Left hindlimb (tissue), 1 donor: ENCODE data around the gene RFC4.

Experiments used
- DNase-seq: peaks from one replicate; pipeline ENCODE4 v3.0.0-alpha.2; 2018

RFC4 gene

DNA sequence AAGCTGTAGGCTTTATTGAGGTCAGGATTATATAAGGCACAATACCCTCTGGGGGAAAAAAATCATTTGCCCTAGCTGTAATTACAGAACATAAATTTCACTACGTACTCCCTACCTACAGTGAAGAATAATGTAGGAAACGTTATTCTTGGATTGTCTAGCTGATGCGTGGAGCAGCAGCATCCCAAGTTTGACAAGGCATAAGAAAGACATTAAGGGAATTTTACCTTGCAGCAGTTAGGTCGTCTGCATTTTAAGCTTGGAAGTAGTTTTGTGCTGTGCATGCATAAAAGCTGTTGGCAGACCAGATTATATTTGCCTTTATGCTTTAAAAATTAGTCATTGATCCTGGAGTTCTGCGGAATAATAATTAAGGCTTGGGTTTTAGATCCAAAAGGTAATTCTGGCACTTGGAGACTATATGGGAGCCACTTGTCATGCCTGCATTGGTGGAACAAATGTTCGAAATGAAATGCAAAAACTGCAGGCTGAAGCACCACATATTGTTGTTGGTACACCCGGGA is 20.7 kb downstream of the RFC4 start:
- DNase-seq = no peak

DNA sequence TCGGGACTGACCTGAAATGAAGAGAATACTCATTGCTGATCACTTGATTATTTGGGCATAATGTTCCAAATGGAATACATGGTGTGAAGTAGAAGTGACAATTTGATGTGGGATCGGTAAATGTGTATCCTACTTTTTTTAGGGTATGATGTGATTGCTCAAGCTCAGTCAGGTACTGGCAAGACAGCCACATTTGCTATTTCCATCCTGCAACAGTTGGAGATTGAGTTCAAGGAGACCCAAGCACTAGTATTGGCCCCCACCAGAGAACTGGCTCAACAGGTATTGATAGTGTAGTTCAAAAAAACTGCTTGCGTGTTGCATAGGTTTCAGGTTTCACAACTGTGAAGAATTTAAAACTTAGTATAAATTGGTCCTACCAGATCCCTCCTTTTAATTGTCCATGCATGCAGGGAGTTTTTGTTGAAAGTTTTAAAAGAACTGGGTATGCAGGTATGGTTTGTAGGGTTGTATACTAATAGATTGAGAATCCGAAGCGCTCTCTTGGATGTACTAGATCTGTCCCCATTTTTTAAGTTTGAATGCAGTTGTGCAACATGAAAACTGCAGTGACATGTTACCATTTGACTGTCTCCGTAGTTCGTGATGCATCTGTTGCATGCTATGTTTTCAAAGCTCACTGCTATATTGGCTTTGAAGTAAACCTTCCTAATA is 21.3 kb downstream of the RFC4 start:
- DNase-seq = no peak

DNA sequence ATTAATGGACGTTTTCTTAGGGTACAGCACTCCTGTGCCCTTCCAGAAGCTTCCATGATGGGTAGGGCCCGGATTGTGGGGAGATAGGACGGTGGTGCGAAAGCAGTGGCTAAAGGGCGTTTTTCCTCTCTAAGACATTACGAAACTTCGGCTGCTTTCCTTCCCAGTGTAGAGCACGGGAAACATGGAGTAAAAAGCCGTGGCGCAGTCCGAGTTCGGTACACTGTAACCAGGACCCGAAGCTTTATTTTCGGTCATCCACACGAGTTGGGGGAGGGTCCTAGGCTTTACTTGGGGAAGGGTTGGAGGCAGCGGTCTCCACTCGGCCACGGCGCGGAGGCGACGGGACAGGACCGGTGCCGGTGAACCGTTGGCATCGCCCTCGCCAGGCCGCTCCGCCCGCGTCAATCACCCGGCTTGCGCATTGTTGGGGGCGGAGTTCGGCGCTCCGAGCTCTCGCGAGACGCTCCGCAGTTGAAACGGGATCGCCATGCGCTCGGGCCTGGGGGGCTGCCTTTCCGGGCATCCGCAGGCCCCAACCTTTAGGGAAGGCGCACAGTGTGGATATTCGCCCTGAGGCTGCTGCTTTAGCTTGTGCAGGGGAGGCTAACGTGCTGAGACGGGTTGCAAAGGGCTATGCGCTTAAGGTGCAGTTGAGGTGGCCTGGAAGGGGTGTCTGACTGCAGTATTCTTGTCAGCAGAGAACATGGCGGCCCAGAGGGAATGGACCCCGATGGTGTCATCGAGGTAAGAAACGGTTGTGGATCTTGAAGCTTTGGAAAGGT is 22.4 kb downstream of the RFC4 start:
- peak; percentile 87 for DNase-seq

GRCh38 chr3:186783058-186783730 is 23.1 kb downstream of the RFC4 start, which contains the start of gene EIF4A2:
Gene EIF4A2, plus strand, starts transcription at chr3:186783577. Its CDS starts 34 bp downstream, at chr3:186783611.
- DNase-seq = peak; percentile 91

DNA sequence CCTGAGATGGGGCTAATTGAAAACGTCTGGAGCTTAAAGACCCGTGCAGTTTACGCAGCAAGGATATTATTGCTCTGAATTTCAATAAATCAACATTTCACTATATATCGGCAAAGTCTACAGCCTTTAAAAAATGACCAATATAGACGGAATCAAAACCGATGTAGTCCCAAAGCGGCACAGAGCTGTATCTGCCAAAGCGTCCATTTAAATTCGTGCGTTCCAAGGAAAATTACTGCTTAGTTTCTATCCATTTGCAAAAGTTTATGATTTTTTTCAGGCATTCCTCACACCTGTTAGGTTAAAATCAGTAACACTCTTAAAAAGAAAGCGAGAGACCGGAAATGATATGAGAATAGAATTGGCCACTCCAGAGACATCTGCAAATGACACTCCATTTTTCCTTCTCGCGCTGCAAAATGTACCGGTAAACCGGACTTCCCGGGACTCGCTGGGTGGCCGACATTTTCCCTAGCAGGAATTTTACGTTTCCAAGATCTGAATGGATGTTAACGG is 23.7 kb downstream of the RFC4 start:
- no peak for DNase-seq

- DNase-seq = no peak
Observed at GRCh38 chr3:186779204-186779603, 27.1 kb downstream of the RFC4 start.

DNA sequence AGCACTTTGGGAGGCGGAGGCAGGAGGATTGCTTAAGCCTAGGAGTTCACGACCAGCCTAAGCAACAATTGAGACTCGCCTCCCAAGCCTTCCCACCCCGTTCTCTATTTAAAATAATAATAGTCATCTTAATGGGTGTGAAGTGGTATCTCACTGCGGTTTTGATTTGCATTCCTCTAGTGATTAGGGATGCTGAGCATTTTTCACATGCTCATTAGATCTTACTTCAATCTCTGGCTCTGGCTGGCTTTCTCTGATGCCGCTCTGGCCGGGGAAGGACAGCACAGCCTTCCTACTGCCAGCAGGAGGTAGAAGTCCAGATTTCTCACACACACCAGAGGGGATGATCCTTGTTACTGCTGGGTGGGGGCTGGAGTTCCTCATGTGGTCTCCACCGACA is 30.3 kb downstream of the RFC4 start:
- no peak for DNase-seq

DNA sequence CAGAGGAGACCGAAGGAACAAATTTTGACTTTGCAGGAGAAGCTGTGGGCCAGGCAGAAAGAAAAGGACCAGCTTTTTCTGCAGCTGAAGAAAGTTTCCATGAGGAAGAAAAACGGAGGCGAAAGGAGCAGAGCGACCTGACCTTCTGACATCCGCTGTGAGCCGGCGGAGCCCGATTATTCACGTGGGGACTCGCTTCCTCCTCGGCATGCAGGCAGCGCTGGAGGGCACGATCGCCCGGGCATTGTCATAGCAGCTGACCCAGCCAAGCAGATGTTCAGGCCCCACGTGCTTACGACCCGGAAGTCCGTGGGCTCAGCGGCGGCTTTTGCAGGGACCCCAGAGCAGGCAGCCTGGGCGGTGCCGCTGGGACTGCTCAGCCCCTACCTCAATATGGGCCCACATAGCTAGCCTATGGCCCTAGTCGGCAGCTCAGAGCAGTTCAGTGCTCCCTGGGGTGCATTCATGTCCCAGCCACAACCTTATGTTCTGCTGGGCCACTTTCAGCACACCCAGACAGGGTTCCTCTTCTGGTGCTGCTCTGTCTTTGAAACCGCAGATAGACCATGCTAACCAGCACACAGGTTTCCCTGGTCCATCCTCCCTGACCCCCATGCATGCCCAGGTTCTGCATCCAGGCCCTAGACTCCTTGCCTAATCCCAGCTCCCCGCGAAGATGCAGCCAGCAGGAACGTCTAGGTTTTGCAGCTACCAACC is 33.4 kb downstream of the RFC4 start:
- DNase-seq = peak; percentile 66

DNA sequence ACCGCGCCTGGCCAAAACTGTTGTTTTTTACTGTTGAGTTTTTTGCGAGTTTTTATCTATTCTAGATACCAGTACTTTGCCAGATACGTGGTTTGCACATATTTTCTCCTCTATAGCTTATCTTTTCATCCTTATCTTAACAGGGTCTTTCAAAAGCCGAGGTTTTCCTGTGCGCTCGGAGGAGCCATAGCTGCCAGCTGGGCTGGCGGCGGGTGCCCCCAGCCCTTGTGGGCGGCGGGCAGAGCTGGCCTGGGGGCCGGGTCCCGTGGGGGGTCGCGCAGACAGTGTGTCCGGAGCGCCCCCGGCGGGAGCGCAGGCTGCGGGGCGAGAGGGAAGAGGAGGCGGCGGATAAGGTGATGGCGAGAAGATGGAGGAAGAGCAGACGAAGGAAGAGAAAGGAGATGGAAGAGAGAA is 34.0 kb downstream of the RFC4 start:
- DNase-seq = no peak

GRCh38 chr3:186760897-186761447 is 45.3 kb downstream of the RFC4 start:
- no peak for DNase-seq

DNA sequence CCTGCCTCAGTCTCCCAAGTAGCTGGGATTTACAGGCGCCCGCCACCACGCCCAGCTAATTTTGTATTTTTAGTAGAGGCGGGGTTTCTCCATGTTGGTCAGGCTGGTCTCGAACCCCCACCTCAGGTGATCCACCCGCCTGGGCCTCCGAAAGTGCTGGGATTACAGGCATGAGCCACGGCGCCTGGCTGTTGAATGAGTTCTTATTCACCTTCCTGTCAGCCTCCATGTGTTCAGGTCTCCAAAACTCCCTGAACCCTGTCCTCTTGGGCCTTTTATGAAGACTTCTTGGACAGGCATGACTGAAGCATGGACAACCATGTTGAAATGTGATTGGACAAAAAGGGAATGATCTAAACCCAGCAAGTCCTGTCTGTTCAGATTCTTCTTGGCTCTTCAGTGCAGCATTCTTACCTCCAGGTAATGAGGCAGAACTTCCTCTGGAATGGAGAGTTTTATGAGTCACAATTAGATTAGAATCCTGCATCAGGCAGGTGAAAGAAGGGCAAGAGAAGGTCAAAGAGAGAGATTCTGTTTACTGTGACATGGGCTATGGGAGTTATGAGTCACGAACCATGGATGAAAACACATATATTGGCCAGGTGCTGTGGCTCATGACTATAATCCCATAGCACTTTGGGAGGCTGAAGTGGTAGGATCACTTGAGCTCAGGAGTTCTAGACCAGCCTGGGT is 46.0 kb downstream of the RFC4 start:
- DNase-seq = no peak

DNA sequence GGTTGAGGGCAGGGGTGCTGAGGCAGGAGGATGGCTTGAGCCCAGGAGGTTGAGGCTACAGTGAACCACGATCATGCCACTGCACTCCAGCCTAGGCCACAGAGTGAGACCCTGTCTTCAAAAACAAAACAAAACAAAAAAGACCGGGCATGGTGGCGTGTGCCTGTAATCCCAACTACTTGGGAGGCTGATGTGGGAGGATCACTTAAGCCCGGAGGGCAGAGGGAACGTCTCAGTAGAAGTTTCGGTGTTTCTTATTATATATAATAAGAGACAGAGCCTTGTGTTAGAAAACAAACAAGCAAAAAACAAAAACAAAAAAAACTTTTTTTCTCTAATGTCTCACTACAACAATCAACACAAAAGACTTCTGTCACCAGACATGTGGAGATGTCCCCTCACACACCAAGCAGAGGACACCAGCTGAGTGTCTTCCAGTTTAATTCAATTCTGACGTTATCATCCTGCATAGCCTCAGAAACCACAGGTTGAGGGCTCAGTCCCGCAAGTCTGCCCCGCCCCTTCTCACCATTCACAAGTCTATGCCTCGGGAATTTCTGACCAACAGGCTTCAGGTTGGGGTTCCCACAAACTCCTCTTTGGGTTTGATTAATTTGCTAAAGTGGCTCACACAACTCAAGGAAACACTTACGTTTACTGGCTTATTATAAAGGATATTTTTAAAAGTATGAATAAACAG is 46.9 kb downstream of the RFC4 start:
- DNase-seq = no peak

DNA sequence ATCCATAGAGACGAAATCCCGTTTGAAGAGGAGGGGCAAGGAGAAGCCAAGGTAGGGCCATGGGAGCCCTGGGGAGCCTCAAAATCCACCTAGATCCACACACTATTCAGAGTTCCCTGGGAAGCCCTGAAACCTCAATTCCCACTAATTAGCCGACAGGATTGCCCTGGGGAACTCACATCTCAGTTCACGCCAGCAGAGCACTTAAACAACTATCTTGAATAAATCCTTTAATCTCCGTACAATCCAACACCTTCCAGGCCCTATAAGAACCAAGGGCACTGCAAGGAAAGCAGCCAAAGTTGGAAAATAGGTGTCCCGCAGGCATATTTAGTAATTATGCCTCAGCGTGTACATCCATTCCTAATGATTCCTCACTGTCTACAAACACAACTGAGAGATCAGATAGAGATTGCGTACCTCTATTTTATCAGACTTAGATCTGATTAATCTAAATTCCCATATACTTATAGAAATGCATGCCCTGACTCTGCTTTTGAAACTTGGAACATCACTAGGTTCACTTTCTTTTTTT is 48.5 kb downstream of the RFC4 start:
- DNase-seq = no peak

DNA sequence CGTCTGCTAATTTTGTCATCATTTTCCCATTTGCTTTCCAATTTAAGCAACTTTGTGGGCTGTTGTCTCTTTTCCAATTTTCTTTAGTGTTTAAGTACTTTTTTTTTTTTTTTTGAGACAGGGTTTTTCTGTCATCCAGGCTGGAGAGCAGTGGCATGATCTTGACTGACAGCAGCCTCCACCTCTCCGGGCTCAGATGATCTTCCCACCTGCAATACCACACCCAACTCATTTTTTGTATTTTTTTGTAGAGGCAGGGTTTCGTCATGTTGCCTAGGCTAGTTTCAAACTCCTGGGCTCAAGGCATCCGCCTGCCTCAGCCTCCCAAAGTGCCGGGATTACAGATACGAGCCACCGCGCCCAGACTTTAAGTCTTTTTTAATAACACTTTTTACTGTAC is 49.1 kb downstream of the RFC4 start:
- no peak for DNase-seq

- no peak for DNase-seq
Observed at GRCh38 chr3:186754871-186755270, 51.4 kb downstream of the RFC4 start.

DNA sequence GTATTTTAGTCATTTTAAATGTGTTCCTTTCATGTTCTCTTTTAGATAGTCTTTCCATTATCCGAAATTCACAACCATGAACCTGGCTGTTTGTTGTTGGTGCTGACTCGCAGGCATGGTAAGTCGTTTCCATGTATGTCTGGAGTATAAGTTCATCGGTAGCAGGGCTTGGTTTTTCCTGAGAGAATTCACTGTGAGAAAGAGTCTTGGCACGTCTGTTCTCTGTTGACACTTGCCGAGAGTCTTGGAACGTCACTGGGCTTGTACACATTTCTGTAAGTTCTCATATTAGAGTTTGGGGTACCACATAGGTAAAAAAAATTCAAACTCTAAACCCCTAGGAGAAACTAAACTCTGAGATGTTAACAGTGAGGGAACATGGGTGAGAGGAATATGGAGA is 52.3 kb downstream of the RFC4 start:
- no peak for DNase-seq

- no peak for DNase-seq
Observed at GRCh38 chr3:186751480-186751879, 54.8 kb downstream of the RFC4 start.

- DNase-seq = no peak
Observed at GRCh38 chr3:186750316-186750715, 56.0 kb downstream of the RFC4 start.

DNA sequence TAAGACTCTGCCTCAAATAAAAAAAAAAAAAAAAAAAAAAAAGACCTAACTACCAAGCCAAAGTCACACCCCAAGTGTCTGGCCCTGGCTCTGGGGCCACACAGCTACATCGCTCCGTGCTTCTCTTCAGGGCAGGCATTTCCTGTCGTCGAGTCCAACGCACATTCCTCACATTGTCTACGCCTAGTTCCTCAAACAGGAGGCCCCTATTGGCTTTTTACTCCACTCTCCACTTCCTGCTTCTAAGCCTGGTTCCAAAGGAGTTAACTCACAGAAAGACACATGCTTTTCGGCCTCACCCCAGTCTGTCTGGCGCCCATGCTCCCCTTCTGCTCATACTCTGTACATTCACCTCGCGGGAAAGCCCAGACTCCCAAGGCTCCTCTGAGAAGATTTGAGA is 60.3 kb downstream of the RFC4 start:
- peak; percentile 36 for DNase-seq

GRCh38 chr3:186743666-186744065 is 62.6 kb downstream of the RFC4 start:
- DNase-seq = no peak
